ENCODE data around the gene ZBED4.

DNA sequence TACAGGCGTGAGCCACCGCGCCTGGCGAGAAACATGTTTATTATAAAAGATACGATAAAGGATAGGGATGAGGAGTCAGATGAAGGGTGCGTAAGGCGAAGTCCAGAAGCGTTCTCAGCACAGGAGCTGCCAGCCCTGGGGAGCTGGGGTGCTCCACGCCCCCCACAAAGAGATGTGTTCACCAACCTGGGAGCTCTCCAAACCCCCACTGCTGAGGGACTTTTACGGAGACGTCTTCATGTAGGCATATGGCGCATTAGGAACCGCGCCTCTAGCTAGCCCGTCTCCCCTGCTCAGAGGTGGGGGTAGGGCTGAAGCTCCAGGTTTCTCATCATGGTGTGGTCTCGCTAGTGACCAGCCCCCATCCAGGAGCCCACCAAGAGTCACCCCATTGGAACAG lies 8.4 kb upstream of the ZBED4 start:
- TF ChIP-seq, protein P1, sequence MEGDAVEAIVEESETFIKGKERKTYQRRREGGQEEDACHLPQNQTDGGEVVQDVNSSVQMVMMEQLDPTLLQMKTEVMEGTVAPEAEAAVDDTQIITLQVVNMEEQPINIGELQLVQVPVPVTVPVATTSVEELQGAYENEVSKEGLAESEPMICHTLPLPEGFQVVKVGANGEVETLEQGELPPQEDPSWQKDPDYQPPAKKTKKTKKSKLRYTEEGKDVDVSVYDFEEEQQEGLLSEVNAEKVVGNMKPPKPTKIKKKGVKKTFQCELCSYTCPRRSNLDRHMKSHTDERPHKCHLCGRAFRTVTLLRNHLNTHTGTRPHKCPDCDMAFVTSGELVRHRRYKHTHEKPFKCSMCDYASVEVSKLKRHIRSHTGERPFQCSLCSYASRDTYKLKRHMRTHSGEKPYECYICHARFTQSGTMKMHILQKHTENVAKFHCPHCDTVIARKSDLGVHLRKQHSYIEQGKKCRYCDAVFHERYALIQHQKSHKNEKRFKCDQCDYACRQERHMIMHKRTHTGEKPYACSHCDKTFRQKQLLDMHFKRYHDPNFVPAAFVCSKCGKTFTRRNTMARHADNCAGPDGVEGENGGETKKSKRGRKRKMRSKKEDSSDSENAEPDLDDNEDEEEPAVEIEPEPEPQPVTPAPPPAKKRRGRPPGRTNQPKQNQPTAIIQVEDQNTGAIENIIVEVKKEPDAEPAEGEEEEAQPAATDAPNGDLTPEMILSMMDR (conservative IDR thresholded peaks at IDR 0.05; ENCODE audit: low read depth, low read length): no peak
- TF ChIP-seq EZH2 (IDR thresholded peaks at IDR 0.05; ENCODE audit: borderline replicate concordance, low read depth, low read length, poor library complexity, severe bottlenecking): no peak

Data from A673 (cell line).